NCI-H1694 treated with DMSO at 0.1 percent for 48 hours (cell line): ENCODE measurements around the gene TENT4B.

ENCODE experiments used
- DNase-seq: peaks from one replicate; lab custom pipeline; 2025; lab: John Stamatoyannopoulos, UW

TENT4B gene

GRCh38 chr16:50257876-50258275 lies 104.8 kb downstream of the TENT4B start:
- no peak for DNase-seq

GRCh38 chr16:50259334-50260205 lies 106.5 kb downstream of the TENT4B start:
- DNase-seq = peak; percentile 36

GRCh38 chr16:50260206-50261159 lies 107.4 kb downstream of the TENT4B start:
- DNase-seq = no peak

- DNase-seq = no peak
Measured at GRCh38 chr16:50261160-50261706, 108.1 kb downstream of the TENT4B start.

- DNase-seq = peak; percentile 1
Measured at GRCh38 chr16:50261707-50262235, 108.7 kb downstream of the TENT4B start.

GRCh38 chr16:50263060-50263909 lies 110.2 kb downstream of the TENT4B start:
- no peak for DNase-seq

GRCh38 chr16:50263940-50264929 lies 111.1 kb downstream of the TENT4B start:
- DNase-seq = no peak

- DNase-seq = peak; percentile 78
Measured at GRCh38 chr16:50265260-50265659, 112.2 kb downstream of the TENT4B start.

GRCh38 chr16:50265716-50266336 lies 112.7 kb downstream of the TENT4B start:
- DNase-seq = no peak

GRCh38 chr16:50266337-50267091 lies 113.4 kb downstream of the TENT4B start, which contains the start of gene ADCY7:
ADCY7 (plus strand) TSS chr16:50266551; CDS start chr16:50288180, 21,629 bp downstream.
- peak; percentile 41 for DNase-seq

GRCh38 chr16:50267151-50267631 lies 114.1 kb downstream of the TENT4B start:
- peak; percentile 19 for DNase-seq

- DNase-seq = no peak
Measured at GRCh38 chr16:50267651-50268050, 114.5 kb downstream of the TENT4B start.

- DNase-seq = no peak
Measured at GRCh38 chr16:50268352-50268751, 115.2 kb downstream of the TENT4B start.

GRCh38 chr16:50269061-50269705 lies 116.1 kb downstream of the TENT4B start:
- DNase-seq = no peak

GRCh38 chr16:50269769-50270509 lies 116.8 kb downstream of the TENT4B start:
- no peak for DNase-seq

- DNase-seq = no peak
Measured at GRCh38 chr16:50270510-50271147, 117.5 kb downstream of the TENT4B start.
